Glomerular endothelial cell (primary cell): Measurements from ENCODE around the gene SCN4B. TPM values are rescaled to one million over a fixed set of nuclear protein-coding genes. Genes with fewer than 3 reads are reported as not detected.

Experiments
- DNase-seq: peaks from one replicate; pipeline ENCODE4 v3.0.0-alpha.2; 2011; ENCODE audit warnings: low read depth, low spot score; ENCODE audit errors: extremely low read depth
- total RNA-seq: library from RNA; depleted of rRNA; stranded (reverse); fragments of >200 nt; gene quantifications from 2 replicates; pipeline ENCODE4 v1.2.3, GENCODE V29; 2015

Gene SCN4B
- total RNA-seq, 1 donor from 2014 or later: 0.23 TPM

GRCh38 chr11:118175031-118175992, 22.7 kb upstream of the SCN4B start:
- no peak for DNase-seq

GRCh38 chr11:118174006-118174567, 21.5 kb upstream of the SCN4B start:
- DNase-seq: no peak

GRCh38 chr11:118172356-118172755, 19.7 kb upstream of the SCN4B start:
- no peak for DNase-seq

- DNase-seq: peak; percentile 31
Measured at GRCh38 chr11:118171269-118172062, 18.8 kb upstream of the SCN4B start.

GRCh38 chr11:118170882-118171268, 18.3 kb upstream of the SCN4B start:
- no peak for DNase-seq

- DNase-seq: no peak
Measured at GRCh38 chr11:118170231-118170630, 17.6 kb upstream of the SCN4B start.

- no peak for DNase-seq
Measured at GRCh38 chr11:118169300-118170140, 16.9 kb upstream of the SCN4B start.

GRCh38 chr11:118168751-118169150, 16.1 kb upstream of the SCN4B start:
- no peak for DNase-seq

- no peak for DNase-seq
Measured at GRCh38 chr11:118168316-118168715, 15.7 kb upstream of the SCN4B start.

- DNase-seq: no peak
Measured at GRCh38 chr11:118167906-118168305, 15.3 kb upstream of the SCN4B start.

GRCh38 chr11:118167253-118167652, 14.6 kb upstream of the SCN4B start:
- DNase-seq: no peak

GRCh38 chr11:118166641-118167040, 14.0 kb upstream of the SCN4B start:
- DNase-seq: no peak

GRCh38 chr11:118164885-118165284, 12.3 kb upstream of the SCN4B start:
- DNase-seq: no peak

- DNase-seq: no peak
Measured at GRCh38 chr11:118163494-118163893, 10.9 kb upstream of the SCN4B start.

GRCh38 chr11:118162846-118163245, 10.2 kb upstream of the SCN4B start:
- no peak for DNase-seq

- DNase-seq: no peak
Measured at GRCh38 chr11:118161786-118162185, 9.2 kb upstream of the SCN4B start.

GRCh38 chr11:118157186-118157895, 4.7 kb upstream of the SCN4B start:
- DNase-seq: no peak

GRCh38 chr11:118156531-118157185, 4.0 kb upstream of the SCN4B start:
- no peak for DNase-seq

- no peak for DNase-seq
Measured at GRCh38 chr11:118155776-118156530, 3.3 kb upstream of the SCN4B start.
